OCI-LY7 (cell line): ENCODE measurements around the gene MMP27.

Experiments used
- EZH2phosphoT487 ChIP-seq: fragments of 200-600 bp; sonication (generic); IDR thresholded peaks from 2 replicates; pipeline ENCODE4 v1.6.1; 2018; ENCODE audit warnings: low read depth, borderline replicate concordance, mild to moderate bottlenecking, mixed run types, antibody characterized with exemption, low read length, moderate library complexity, mixed read lengths
- TF ChIP-seq, protein P1 (sequence below): fragments of 200-600 bp; sonication (generic); conservative IDR thresholded peaks from 2 replicates; pipeline ENCODE4 v1.5.1; 2014; ENCODE audit warnings: mild to moderate bottlenecking, antibody characterized with exemption, low read length, moderate library complexity, mixed read lengths

- TF ChIP-seq, protein P1, sequence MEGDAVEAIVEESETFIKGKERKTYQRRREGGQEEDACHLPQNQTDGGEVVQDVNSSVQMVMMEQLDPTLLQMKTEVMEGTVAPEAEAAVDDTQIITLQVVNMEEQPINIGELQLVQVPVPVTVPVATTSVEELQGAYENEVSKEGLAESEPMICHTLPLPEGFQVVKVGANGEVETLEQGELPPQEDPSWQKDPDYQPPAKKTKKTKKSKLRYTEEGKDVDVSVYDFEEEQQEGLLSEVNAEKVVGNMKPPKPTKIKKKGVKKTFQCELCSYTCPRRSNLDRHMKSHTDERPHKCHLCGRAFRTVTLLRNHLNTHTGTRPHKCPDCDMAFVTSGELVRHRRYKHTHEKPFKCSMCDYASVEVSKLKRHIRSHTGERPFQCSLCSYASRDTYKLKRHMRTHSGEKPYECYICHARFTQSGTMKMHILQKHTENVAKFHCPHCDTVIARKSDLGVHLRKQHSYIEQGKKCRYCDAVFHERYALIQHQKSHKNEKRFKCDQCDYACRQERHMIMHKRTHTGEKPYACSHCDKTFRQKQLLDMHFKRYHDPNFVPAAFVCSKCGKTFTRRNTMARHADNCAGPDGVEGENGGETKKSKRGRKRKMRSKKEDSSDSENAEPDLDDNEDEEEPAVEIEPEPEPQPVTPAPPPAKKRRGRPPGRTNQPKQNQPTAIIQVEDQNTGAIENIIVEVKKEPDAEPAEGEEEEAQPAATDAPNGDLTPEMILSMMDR, result no peak
- TF ChIP-seq EZH2phosphoT487, result no peak
Measured at GRCh38 chr11:102695201-102695600, 10.4 kb downstream of the MMP27 start.
